Mucosa of descending colon (tissue), 3 donors: ENCODE measurements around the gene CDA. TPM values are rescaled to one million over a fixed set of nuclear protein-coding genes. Genes with fewer than 3 reads are reported as not detected.

ENCODE experiments used
- ATAC-seq: fragments of 200-7000 bp; cut with Tn5 transposase; one replicate; pipeline ENCODE4 v1.9.1; 2020; ENCODE audit warnings: mild to moderate bottlenecking, moderate library complexity
- DNase-seq, 3 donors: peaks; one replicate each; pipeline ENCODE4 v3.0.0-alpha.2; 2020
- H3K36me3 ChIP-seq: fragments of 200-600 bp; one replicate; pipeline ENCODE4 v1.8.0; 2021; ENCODE audit warnings: low read depth, mild to moderate bottlenecking
- H3K4me1 ChIP-seq: fragments of 200-600 bp; one replicate; pipeline ENCODE4 v1.8.0; 2021; ENCODE audit warnings: low read depth, mild to moderate bottlenecking
- H3K4me3 ChIP-seq: fragments of 200-600 bp; one replicate; pipeline ENCODE4 v1.8.0; 2021; ENCODE audit warnings: mild to moderate bottlenecking
- H3K9me3 ChIP-seq: fragments of 200-600 bp; one replicate; pipeline ENCODE4 v1.8.0; 2021; ENCODE audit warnings: mild to moderate bottlenecking
- CTCF ChIP-seq: fragments of 200-600 bp; IDR thresholded peaks from one replicate; pipeline ENCODE4 v1.8.0; 2022; ENCODE audit warnings: antibody characterized with exemption, mild to moderate bottlenecking
- intact Hi-C, 2 donors: fragments of 100-400 bp; cut with DNase I in 1 of 2; cut with micrococcal nuclease in 1 of 2; formaldehyde crosslinking; loops; one replicate each; pipeline versions ENCODE4 v1.11.0 to v1.11.1; 2022; cut with DNase I, micrococcal nuclease
- total RNA-seq, 3 donors: library from RNA; stranded (reverse); fragmentation: NEBNext Ultra II Directional in 2 of 3; extraction: Animal tissue kit (Norgen Biotek cat#: 25700) in 2 of 3; gene quantifications; one replicate each; pipeline versions ENCODE4 v1.2.1 to v1.2.4, GENCODE V29; 2021 to 2023
- donor health status: DM: no; HTN: no; CAD: no; lungs with moderate emphysema.
- donor health status: DM: no; HTN: no; CAD: no.
- donor health status: DM: no; HTN: yes; CAD: no.

Gene CDA
- total RNA-seq, 3 donors from 2014 or later = 33.9 to 63.8 (median 60.9) TPM

- Histone ChIP-seq H3K36me3 (peaks cover 6% of the 10 kb centered on the region), H3K4me1 (no peaks in the 10 kb centered on the region), H3K4me3 (no peak overlapping the region), H3K9me3 (no peaks in the 10 kb centered on the region)
- no peak for DNase-seq
- no peak for ATAC-seq
- TF ChIP-seq CTCF = no peak
- intact Hi-C loops = loop anchor here in 1 of 2 donors (10.0 kb wide), 1 partner anchor 120 kb away; no protein-coding TSS in a partner anchor
Observed at GRCh38 chr1:20644416-20644815, 55.5 kb downstream of the CDA start.

- H3K4me3 ChIP-seq = no peak overlapping the region
- intact Hi-C loops = loop anchor here in 1 of 2 donors (10.0 kb wide), 1 partner anchor 121 kb away; no protein-coding TSS in a partner anchor
- ATAC-seq (no peak), DNase-seq (no peak)
- peaks cover 6% of the 10 kb centered on the region for H3K36me3 ChIP-seq
- no peak for TF ChIP-seq CTCF
- no peaks in the 10 kb centered on the region for H3K9me3 ChIP-seq
- H3K4me1 ChIP-seq = no peaks in the 10 kb centered on the region
Observed at GRCh38 chr1:20645414-20645813, 56.5 kb downstream of the CDA start.

- Histone ChIP-seq H3K4me3 (no peak overlapping the region), H3K36me3 (peaks cover 22% of the 10 kb centered on the region), H3K4me1 (no peaks in the 10 kb centered on the region), H3K9me3 (no peaks in the 10 kb centered on the region)
- intact Hi-C loops = loop anchor here in 1 of 2 donors (10.0 kb wide), 1 partner anchor 124 kb away; no protein-coding TSS in a partner anchor
- no peak for TF ChIP-seq CTCF
- no peak for ATAC-seq
- DNase-seq = no peak
Observed at GRCh38 chr1:20648438-20648837, 59.5 kb downstream of the CDA start.

GRCh38 chr1:20648946-20649345, 60.0 kb downstream of the CDA start:
- no peaks in the 10 kb centered on the region for H3K9me3 ChIP-seq

GRCh38 chr1:20652300-20652699, 63.4 kb downstream of the CDA start:
- H3K4me3 ChIP-seq = no peak overlapping the region
- no peaks in the 10 kb centered on the region for H3K9me3 ChIP-seq
- intact Hi-C loops = no loop called here
- ATAC-seq (no peak), DNase-seq (no peak)
- no peaks in the 10 kb centered on the region for H3K4me1 ChIP-seq
- TF ChIP-seq CTCF = no peak
- peaks cover 22% of the 10 kb centered on the region for H3K36me3 ChIP-seq

More at GRCh38 chr1:20648946-20649345, 60.0 kb downstream of the CDA start:
- intact Hi-C loops = loop anchor here in 1 of 2 donors (10.0 kb wide), 1 partner anchor 124 kb away; no protein-coding TSS in a partner anchor
- DNase-seq (no peak), ATAC-seq (no peak)
- Histone ChIP-seq H3K4me3 (no peak overlapping the region), H3K36me3 (peaks cover 22% of the 10 kb centered on the region), H3K4me1 (no peaks in the 10 kb centered on the region)
- TF ChIP-seq CTCF = no peak
